WTC11 (cell line): ENCODE measurements around the gene MAST4. TPM values are rescaled to one million over a fixed set of nuclear protein-coding genes. Genes with fewer than 3 reads are reported as not detected.

Experiments used
- ATAC-seq: fragments of 200-7000 bp; cut with Tn5 transposase; 2 replicates; pipeline ENCODE4 v1.10.0; 2021; ENCODE audit warnings: mild to moderate bottlenecking, moderate library complexity
- CTCF ChIA-PET: fragments of 300-600 bp; sonication (Branson Sonifier 250); formaldehyde crosslinking; loops from one replicate; lab custom pipeline; 2021; ENCODE audit warnings: antibody characterized with exemption; lab: Charles Lee
- POLR2A ChIA-PET: fragments of 350-600 bp; sonication (Branson Sonifier 250); formaldehyde crosslinking; loops from one replicate; lab custom pipeline; 2021; ENCODE audit warnings: antibody characterized with exemption; lab: Charles Lee
- DNase-seq: peaks from one replicate; pipeline ENCODE4 v3.0.0; 2021; ENCODE audit warnings: low spot score
- H3K27ac Mint-ChIP-seq: 2 replicates; pipeline ENCODE4 v1.8.0; 2021; ENCODE audit warnings: mixed read lengths
- H3K27me3 Mint-ChIP-seq: 2 replicates; pipeline ENCODE4 v1.8.0; 2021; ENCODE audit warnings: low read depth, mild to moderate bottlenecking, moderate library complexity, mixed read lengths
- H3K36me3 Mint-ChIP-seq: 2 replicates; pipeline ENCODE4 v1.8.0; 2021; ENCODE audit warnings: mixed read lengths
- H3K4me1 Mint-ChIP-seq: 2 replicates; pipeline ENCODE4 v1.8.0; 2022; ENCODE audit warnings: mixed read lengths
- H3K4me3 Mint-ChIP-seq: 2 replicates; pipeline ENCODE4 v1.8.0; 2021; ENCODE audit warnings: mild to moderate bottlenecking, moderate library complexity, mixed read lengths
- H3K9me3 Mint-ChIP-seq: 2 replicates; pipeline ENCODE4 v1.8.0; 2021; ENCODE audit warnings: mixed read lengths
- CREB1 ChIP-seq: sonication (generic); formaldehyde crosslinking; IDR thresholded peaks from 2 replicates; pipeline ENCODE4 v1.8.0; 2023; ENCODE audit warnings: mild to moderate bottlenecking, missing genetic modification reagents
- FOXJ3 ChIP-seq: sonication (generic); formaldehyde crosslinking; IDR thresholded peaks from 2 replicates; pipeline ENCODE4 v1.9.0; 2021; ENCODE audit warnings: missing genetic modification reagents, mild to moderate bottlenecking, borderline replicate concordance
- FOXP1 ChIP-seq: sonication (generic); formaldehyde crosslinking; IDR thresholded peaks from 2 replicates; pipeline ENCODE4 v1.8.0; 2022; ENCODE audit warnings: missing genetic modification reagents, mild to moderate bottlenecking, moderate library complexity, borderline replicate concordance
- HMGA2 ChIP-seq: fragments of 250-450 bp; sonication (Bioruptor Pico); IDR thresholded peaks from 2 replicates; pipeline ENCODE4 v1.4.0; 2021; ENCODE audit warnings: mild to moderate bottlenecking, moderate library complexity
- JAZF1 ChIP-seq: fragments of 250-450 bp; sonication (Bioruptor Pico); IDR thresholded peaks from 2 replicates; pipeline ENCODE4 v1.9.0; 2021; ENCODE audit warnings: moderate library complexity, mild to moderate bottlenecking, inconsistent platforms
- MXD4 ChIP-seq: fragments of 250-450 bp; sonication (Bioruptor Pico); IDR thresholded peaks from 2 replicates; pipeline ENCODE4 v1.8.0; 2021; ENCODE audit warnings: mild to moderate bottlenecking, moderate library complexity, borderline replicate concordance
- MYBL2 ChIP-seq: sonication (generic); formaldehyde crosslinking; IDR thresholded peaks from 2 replicates; pipeline ENCODE4 v1.8.1; 2023; ENCODE audit warnings: mild to moderate bottlenecking, moderate library complexity, missing genetic modification reagents
- NFATC4 ChIP-seq: fragments of 250-450 bp; sonication (Bioruptor Pico); IDR thresholded peaks from 2 replicates; pipeline ENCODE4 v1.9.0; 2021; ENCODE audit warnings: mild to moderate bottlenecking
- OVOL2 ChIP-seq: fragments of 250-450 bp; sonication (Bioruptor Pico); IDR thresholded peaks from 2 replicates; pipeline ENCODE4 v1.9.0; 2021; ENCODE audit warnings: mild to moderate bottlenecking, borderline replicate concordance
- SMAD4 ChIP-seq: sonication (generic); formaldehyde crosslinking; IDR thresholded peaks from 2 replicates; pipeline ENCODE4 v1.8.0; 2022; ENCODE audit warnings: mild to moderate bottlenecking, missing genetic modification reagents
- ZNF396 ChIP-seq: fragments of 250-450 bp; sonication (Bioruptor Pico); IDR thresholded peaks from 2 replicates; pipeline ENCODE4 v1.8.0; 2021; ENCODE audit warnings: mild to moderate bottlenecking, moderate library complexity, borderline replicate concordance
- total RNA-seq: library from RNA; stranded (reverse); gene quantifications from 3 replicates; pipeline ENCODE4 v1.2.3, GENCODE V29; 2021
- TF ChIP-seq, protein P1 (sequence below): sonication (generic); formaldehyde crosslinking; conservative IDR thresholded peaks from 2 replicates; pipeline ENCODE4 v1.8.1; 2023; ENCODE audit warnings: mild to moderate bottlenecking, low read depth, missing genetic modification reagents, moderate library complexity
- TF ChIP-seq, protein P2 (sequence below): fragments of 250-450 bp; sonication (Bioruptor Pico); IDR thresholded peaks from 2 replicates; pipeline ENCODE4 v1.8.0; 2021; ENCODE audit warnings: mild to moderate bottlenecking
- TF ChIP-seq, protein P3 (sequence below): fragments of 250-450 bp; sonication (Bioruptor Pico); IDR thresholded peaks from 2 replicates; pipeline ENCODE4 v1.9.0; 2021; ENCODE audit warnings: moderate library complexity, mild to moderate bottlenecking, inconsistent platforms, borderline replicate concordance
- TF ChIP-seq, protein P4 (sequence below): sonication (generic); formaldehyde crosslinking; IDR thresholded peaks from 2 replicates; pipeline ENCODE4 v1.8.0; 2022; ENCODE audit warnings: missing genetic modification reagents
- TF ChIP-seq, protein P5 (sequence below): sonication (generic); formaldehyde crosslinking; conservative IDR thresholded peaks from 2 replicates; pipeline ENCODE4 v1.8.1; 2022; ENCODE audit warnings: mild to moderate bottlenecking, missing genetic modification reagents
- TF ChIP-seq, protein P6 (sequence below): sonication (generic); formaldehyde crosslinking; IDR thresholded peaks from 2 replicates; pipeline ENCODE4 v1.8.1; 2022; ENCODE audit warnings: mild to moderate bottlenecking, missing genetic modification reagents, moderate library complexity, borderline replicate concordance
- TF ChIP-seq, protein P7 (sequence below): sonication (generic); formaldehyde crosslinking; IDR thresholded peaks from 2 replicates; pipeline ENCODE4 v1.8.0; 2023; ENCODE audit warnings: missing genetic modification reagents
- TF ChIP-seq, protein P8 (sequence below): sonication (generic); formaldehyde crosslinking; IDR thresholded peaks from 2 replicates; pipeline ENCODE4 v1.8.1; 2022; ENCODE audit warnings: low read depth, mild to moderate bottlenecking, moderate library complexity, missing genetic modification reagents, borderline replicate concordance

The MAST4 gene
- total RNA-seq, 1 experiment from 2014 or later = 8.0 TPM

DNA sequence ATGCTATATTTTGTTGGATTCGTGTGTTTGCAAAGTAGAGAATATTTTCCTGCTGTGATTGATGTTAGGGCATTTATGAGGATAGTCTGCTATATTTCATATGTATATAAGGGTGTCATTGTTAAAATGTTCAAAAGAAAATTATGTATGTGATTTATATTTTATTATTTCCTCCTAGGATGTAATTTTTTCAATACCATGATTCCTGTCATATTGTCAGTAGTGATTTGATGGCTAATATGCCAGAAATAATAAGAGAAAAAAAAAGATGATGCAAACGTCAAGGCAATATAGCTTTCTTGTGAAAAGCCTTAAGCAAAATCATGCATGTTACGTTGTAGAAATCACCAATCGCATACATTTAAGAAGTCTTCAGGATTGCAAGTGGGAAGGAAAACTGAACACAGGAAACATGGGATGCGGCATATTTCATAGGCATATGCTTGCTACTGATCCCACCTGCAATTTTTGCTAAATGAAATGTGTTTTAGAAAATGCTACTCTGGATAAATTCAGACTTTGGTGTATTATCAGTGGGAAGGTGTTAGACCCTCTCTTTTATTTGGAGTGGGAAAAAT, 224.5 kb downstream of the MAST4 start:
- no peak for ATAC-seq
- H3K4me3 Mint-ChIP-seq = no peak overlapping the region
- H3K4me1 Mint-ChIP-seq = peaks cover 2% of the 10 kb centered on the region; the same call in 1 of the 2 replicates
- H3K9me3 Mint-ChIP-seq = no peaks in the 10 kb centered on the region
- no peak overlapping the region for H3K27ac Mint-ChIP-seq
- ChIA-PET CTCF (interaction anchor here (1.4 to 1.7 kb wide), 2 partner anchors 8 to 43 kb away, joined by 5 to 6 read pairs; no protein-coding TSS in a partner anchor), POLR2A (interaction anchor here (1.1 kb wide), 1 partner anchor 8 kb away, joined by 4 read pairs; no protein-coding TSS in a partner anchor)
- no peaks in the 10 kb centered on the region for H3K36me3 Mint-ChIP-seq
- DNase-seq = no peak
- TF ChIP-seq OVOL2 (CRISPR knock-in tag) (no peak), FOXP1 (CRISPR knock-in tag) (no peak), SMAD4 (CRISPR knock-in tag) (no peak), MYBL2 (no peak), MXD4 (CRISPR knock-in tag) (no peak), ZNF396 (CRISPR knock-in tag) (no peak), NFATC4 (CRISPR knock-in tag) (no peak), CREB1 (CRISPR knock-in tag) (no peak), HMGA2 (no peak), FOXJ3 (no peak), JAZF1 (CRISPR knock-in tag) (no peak)
- TF ChIP-seq, protein P1, sequence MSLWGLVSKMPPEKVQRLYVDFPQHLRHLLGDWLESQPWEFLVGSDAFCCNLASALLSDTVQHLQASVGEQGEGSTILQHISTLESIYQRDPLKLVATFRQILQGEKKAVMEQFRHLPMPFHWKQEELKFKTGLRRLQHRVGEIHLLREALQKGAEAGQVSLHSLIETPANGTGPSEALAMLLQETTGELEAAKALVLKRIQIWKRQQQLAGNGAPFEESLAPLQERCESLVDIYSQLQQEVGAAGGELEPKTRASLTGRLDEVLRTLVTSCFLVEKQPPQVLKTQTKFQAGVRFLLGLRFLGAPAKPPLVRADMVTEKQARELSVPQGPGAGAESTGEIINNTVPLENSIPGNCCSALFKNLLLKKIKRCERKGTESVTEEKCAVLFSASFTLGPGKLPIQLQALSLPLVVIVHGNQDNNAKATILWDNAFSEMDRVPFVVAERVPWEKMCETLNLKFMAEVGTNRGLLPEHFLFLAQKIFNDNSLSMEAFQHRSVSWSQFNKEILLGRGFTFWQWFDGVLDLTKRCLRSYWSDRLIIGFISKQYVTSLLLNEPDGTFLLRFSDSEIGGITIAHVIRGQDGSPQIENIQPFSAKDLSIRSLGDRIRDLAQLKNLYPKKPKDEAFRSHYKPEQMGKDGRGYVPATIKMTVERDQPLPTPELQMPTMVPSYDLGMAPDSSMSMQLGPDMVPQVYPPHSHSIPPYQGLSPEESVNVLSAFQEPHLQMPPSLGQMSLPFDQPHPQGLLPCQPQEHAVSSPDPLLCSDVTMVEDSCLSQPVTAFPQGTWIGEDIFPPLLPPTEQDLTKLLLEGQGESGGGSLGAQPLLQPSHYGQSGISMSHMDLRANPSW (CRISPR knock-in tag) = no peak
- TF ChIP-seq, protein P2, sequence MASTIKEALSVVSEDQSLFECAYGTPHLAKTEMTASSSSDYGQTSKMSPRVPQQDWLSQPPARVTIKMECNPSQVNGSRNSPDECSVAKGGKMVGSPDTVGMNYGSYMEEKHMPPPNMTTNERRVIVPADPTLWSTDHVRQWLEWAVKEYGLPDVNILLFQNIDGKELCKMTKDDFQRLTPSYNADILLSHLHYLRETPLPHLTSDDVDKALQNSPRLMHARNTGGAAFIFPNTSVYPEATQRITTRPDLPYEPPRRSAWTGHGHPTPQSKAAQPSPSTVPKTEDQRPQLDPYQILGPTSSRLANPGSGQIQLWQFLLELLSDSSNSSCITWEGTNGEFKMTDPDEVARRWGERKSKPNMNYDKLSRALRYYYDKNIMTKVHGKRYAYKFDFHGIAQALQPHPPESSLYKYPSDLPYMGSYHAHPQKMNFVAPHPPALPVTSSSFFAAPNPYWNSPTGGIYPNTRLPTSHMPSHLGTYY = no peak
- TF ChIP-seq, protein P3, sequence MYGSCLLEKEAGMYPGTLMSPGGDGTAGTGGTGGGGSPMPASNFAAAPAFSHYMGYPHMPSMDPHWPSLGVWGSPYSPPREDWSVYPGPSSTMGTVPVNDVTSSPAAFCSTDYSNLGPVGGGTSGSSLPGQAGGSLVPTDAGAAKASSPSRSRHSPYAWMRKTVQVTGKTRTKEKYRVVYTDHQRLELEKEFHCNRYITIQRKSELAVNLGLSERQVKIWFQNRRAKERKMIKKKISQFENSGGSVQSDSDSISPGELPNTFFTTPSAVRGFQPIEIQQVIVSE (CRISPR knock-in tag) = no peak
- TF ChIP-seq, protein P4, sequence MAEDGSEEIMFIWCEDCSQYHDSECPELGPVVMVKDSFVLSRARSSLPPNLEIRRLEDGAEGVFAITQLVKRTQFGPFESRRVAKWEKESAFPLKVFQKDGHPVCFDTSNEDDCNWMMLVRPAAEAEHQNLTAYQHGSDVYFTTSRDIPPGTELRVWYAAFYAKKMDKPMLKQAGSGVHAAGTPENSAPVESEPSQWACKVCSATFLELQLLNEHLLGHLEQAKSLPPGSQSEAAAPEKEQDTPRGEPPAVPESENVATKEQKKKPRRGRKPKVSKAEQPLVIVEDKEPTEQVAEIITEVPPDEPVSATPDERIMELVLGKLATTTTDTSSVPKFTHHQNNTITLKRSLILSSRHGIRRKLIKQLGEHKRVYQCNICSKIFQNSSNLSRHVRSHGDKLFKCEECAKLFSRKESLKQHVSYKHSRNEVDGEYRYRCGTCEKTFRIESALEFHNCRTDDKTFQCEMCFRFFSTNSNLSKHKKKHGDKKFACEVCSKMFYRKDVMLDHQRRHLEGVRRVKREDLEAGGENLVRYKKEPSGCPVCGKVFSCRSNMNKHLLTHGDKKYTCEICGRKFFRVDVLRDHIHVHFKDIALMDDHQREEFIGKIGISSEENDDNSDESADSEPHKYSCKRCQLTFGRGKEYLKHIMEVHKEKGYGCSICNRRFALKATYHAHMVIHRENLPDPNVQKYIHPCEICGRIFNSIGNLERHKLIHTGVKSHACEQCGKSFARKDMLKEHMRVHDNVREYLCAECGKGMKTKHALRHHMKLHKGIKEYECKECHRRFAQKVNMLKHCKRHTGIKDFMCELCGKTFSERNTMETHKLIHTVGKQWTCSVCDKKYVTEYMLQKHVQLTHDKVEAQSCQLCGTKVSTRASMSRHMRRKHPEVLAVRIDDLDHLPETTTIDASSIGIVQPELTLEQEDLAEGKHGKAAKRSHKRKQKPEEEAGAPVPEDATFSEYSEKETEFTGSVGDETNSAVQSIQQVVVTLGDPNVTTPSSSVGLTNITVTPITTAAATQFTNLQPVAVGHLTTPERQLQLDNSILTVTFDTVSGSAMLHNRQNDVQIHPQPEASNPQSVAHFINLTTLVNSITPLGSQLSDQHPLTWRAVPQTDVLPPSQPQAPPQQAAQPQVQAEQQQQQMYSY (CRISPR knock-in tag) = no peak
- TF ChIP-seq, protein P5, sequence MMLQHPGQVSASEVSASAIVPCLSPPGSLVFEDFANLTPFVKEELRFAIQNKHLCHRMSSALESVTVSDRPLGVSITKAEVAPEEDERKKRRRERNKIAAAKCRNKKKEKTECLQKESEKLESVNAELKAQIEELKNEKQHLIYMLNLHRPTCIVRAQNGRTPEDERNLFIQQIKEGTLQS (CRISPR knock-in tag) = no peak
- TF ChIP-seq, protein P6, sequence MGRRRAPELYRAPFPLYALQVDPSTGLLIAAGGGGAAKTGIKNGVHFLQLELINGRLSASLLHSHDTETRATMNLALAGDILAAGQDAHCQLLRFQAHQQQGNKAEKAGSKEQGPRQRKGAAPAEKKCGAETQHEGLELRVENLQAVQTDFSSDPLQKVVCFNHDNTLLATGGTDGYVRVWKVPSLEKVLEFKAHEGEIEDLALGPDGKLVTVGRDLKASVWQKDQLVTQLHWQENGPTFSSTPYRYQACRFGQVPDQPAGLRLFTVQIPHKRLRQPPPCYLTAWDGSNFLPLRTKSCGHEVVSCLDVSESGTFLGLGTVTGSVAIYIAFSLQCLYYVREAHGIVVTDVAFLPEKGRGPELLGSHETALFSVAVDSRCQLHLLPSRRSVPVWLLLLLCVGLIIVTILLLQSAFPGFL = no peak
- TF ChIP-seq, protein P7, sequence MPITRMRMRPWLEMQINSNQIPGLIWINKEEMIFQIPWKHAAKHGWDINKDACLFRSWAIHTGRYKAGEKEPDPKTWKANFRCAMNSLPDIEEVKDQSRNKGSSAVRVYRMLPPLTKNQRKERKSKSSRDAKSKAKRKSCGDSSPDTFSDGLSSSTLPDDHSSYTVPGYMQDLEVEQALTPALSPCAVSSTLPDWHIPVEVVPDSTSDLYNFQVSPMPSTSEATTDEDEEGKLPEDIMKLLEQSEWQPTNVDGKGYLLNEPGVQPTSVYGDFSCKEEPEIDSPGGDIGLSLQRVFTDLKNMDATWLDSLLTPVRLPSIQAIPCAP (CRISPR knock-in tag) = no peak
- TF ChIP-seq, protein P8, sequence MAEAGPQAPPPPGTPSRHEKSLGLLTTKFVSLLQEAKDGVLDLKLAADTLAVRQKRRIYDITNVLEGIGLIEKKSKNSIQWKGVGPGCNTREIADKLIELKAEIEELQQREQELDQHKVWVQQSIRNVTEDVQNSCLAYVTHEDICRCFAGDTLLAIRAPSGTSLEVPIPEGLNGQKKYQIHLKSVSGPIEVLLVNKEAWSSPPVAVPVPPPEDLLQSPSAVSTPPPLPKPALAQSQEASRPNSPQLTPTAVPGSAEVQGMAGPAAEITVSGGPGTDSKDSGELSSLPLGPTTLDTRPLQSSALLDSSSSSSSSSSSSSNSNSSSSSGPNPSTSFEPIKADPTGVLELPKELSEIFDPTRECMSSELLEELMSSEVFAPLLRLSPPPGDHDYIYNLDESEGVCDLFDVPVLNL (CRISPR knock-in tag) = no peak
- H3K27me3 Mint-ChIP-seq = no peaks in the 10 kb centered on the region
